ENCODE measurements around the gene MYO1F. TPM values are rescaled to one million over a fixed set of nuclear protein-coding genes. Genes with fewer than 3 reads are reported as not detected.
A peak's percentile ranks its signal among the peaks of the same experiment; 100 is the strongest.

MYO1F gene
- total and polyA plus RNA-seq, 2 of the 13 experiments (the other 11 are each of a cell fraction or from before 2014, with no cell fraction given), result 0.09 to 0.13 TPM

- Histone ChIP-seq H2AFZ (ENCODE audit: low read length) (no peak overlapping the region), H3K9me3 (ENCODE audit: low read length) (no peaks in the 10 kb centered on the region), H3K4me3 (replicated peaks in 1 of 3; ENCODE audit: insufficient read depth in 1 of 3, low read depth in 2 of 3, low read length in 3 of 3) (no peak overlapping the region), H3K4me1 (ENCODE audit: insufficient read depth, low read length) (peaks cover 10% of the 10 kb centered on the region), H3K27ac (ENCODE audit: extremely low read length, insufficient read depth, low read length) (no peak overlapping the region), H3K36me3 (replicated peaks in 1 of 2; ENCODE audit: control insufficient read depth in 1 of 2, insufficient read depth in 2 of 2, low read length in 2 of 2) (peaks cover 12 to 22% of the 10 kb centered on the region in 2 experiments; a peak in 4 of 5 replicates), H3K4me2 (ENCODE audit: low read depth, low read length) (no peak overlapping the region), H3K9ac (ENCODE audit: insufficient read depth, low read depth, low read length) (no peak overlapping the region), H4K20me1 (ENCODE audit: insufficient read depth, low read length) (peaks cover 4% of the 10 kb centered on the region; the same call in 1 of the 2 replicates), H3K27me3 (ENCODE audit: control insufficient read depth in 1 of 2, insufficient read depth in 2 of 2, low read length in 2 of 2) (no peaks in the 10 kb centered on the region), H3K79me2 (ENCODE audit: insufficient read depth, low read length) (no peaks in the 10 kb centered on the region)
- in situ Hi-C loops (cut with HindIII; ENCODE audit: extremely low pct_ligation_motif_present, low pct_unique_long_range_greater_than_20kb) (no loop called here), intact Hi-C loops (cut with micrococcal nuclease; ENCODE audit: unreplicated experiment) (no loop called here)
- TF ChIP-seq TEAD2 (CRISPR knock-in tag; IDR thresholded peaks at IDR 0.05), result no peak
- no peak for TF ChIP-seq JDP2 (CRISPR knock-in tag; IDR thresholded peaks at IDR 0.05; ENCODE audit: borderline replicate concordance)
- no peak for TF ChIP-seq KMT2B (CRISPR knock-in tag; IDR thresholded peaks at IDR 0.05)
- TF ChIP-seq, protein P1, sequence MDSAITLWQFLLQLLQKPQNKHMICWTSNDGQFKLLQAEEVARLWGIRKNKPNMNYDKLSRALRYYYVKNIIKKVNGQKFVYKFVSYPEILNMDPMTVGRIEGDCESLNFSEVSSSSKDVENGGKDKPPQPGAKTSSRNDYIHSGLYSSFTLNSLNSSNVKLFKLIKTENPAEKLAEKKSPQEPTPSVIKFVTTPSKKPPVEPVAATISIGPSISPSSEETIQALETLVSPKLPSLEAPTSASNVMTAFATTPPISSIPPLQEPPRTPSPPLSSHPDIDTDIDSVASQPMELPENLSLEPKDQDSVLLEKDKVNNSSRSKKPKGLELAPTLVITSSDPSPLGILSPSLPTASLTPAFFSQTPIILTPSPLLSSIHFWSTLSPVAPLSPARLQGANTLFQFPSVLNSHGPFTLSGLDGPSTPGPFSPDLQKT (CRISPR knock-in tag; IDR thresholded peaks at IDR 0.05; ENCODE audit: borderline replicate concordance), result no peak
- TF ChIP-seq HNRNPK (IDR thresholded peaks at IDR 0.05; ENCODE audit: low read depth, low read length, poor library complexity, severe bottlenecking), result no peak
- TF ChIP-seq, protein P2, sequence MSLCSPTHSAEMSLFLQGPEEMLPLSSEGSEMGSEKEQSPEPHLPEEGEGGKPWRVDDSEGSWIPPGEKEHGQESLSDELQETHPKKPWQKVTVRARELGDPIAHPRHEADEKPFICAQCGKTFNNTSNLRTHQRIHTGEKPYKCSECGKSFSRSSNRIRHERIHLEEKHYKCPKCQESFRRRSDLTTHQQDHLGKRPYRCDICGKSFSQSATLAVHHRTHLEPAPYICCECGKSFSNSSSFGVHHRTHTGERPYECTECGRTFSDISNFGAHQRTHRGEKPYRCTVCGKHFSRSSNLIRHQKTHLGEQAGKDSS (CRISPR knock-in tag; IDR thresholded peaks at IDR 0.05; ENCODE audit: borderline replicate concordance, low read depth), result no peak
- TF ChIP-seq ZNF768 (CRISPR knock-in tag; IDR thresholded peaks at IDR 0.05), result peak; percentile 94
- TF ChIP-seq SMARCC2 (IDR thresholded peaks at IDR 0.05), result no peak
- peak; percentile 18 for TF ChIP-seq ZFP36 (IDR thresholded peaks at IDR 0.05; ENCODE audit: borderline replicate concordance, low read depth, low read length, partially characterized antibody)
- BruUV-seq (replicated peaks), result no TSS peak
- ChIA-PET CTCF (ENCODE audit: low intra/inter-chr PET ratio, low total read pairs) (no interaction called here), POLR2A (no interaction called here)
- ATAC-seq, result no peak
- no peak for DNase-seq (ENCODE audit: low spot score)
- no peak for FAIRE-seq
- 83% methylated on average over 6 of the region's 6 CpGs for WGBS (ENCODE audit: low lambda C conversion rate)
Measured at GRCh38 chr19:8491574-8491973, 85.7 kb downstream of the MYO1F start.

Data from HepG2 (cell line).